Measurements from ENCODE around the gene ALDH1B1.

The ALDH1B1 gene

DNA sequence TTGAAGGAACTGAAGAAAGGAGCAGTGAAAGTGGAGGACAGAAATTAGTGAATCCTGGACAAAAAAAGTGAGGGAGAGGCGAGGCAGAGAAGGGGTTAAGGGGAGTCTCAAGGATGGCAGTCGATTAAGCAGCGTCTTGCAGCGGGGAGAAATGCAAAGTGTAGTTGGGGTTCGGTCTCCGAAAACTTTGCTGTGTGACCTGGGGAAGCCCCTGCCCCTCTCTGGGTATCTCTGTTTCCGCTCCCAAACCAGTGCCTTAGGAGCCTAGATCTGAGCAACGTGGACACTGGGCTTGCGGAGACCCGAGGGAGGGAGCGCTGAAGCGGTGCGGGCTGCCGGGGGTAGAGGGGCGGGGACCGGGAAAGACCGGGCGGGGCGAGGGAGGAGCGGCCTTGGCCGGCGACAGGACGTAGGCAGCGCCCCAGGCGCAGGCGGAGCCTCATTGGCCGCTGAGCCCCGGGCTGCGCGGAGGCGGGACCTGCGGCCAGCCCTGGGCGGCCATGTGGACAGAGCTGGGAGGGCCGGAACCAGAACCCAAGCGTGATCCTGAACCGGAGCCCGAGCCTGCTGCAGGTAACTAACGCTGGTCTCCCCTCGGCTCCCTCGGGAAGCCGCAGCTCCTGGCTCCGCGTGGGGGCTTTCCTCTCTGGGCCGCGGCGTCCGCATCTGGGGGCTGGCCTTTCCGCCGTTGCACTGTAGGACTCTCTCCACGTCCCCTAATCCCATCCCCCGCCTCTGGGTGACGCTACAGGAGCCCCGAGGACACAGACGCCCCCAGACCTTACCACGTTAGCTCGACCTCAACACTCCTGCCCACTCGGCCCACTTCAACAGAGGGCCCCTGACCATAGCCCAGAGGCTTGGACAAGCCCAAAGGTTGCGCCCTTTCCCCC is at the start of gene ALDH1B1:
TSS of gene ALDH1B1 (plus strand) at position 468 of the 893 bp plus-strand sequence. CDS start 3,047 bp downstream, outside the sequence.
- no peak for DNase-seq (ENCODE audit: low read depth, low spot score)

DNA sequence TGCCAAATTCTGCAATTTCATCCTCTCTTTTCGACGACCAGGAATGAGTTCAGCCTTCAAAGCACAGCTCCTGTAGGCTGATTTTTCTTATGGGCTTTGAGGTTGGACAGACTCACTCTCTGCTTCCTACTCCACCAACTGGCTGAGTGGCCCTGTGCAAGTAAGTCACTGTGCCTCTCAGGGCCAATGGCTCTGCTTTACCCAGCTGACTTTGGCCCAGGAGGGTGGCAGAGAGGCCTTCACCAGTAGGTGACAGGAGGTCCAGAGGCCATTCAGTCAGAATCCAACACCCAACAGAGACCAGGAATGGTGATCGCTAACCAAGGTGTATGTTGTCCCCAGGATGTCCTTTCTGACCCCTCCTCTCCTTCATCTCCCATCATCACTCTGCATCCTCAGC is 49.5 kb upstream of the ALDH1B1 start:
- no peak for DNase-seq (ENCODE audit: low read depth, low spot score)

DNA sequence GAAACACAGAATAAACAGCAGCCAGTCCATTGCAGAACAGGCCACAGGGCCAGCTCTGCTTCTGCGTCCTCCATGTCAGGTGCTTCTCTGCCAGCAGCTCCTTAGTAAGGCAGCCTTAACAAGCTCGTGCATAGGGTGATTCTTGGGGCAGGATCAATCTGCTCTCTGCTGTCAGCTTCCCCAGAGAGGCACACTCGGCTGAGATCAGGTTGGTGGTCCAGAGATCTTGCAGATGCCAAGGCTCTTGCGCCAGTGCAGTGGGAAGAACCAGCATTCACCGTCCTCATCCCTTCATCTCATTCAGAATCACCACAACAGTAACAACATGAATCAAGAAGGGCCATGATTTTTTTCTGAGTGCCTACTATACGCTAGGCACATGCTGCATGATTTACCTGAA is 49.0 kb upstream of the ALDH1B1 start:
- DNase-seq (ENCODE audit: low read depth, low spot score): no peak

DNA sequence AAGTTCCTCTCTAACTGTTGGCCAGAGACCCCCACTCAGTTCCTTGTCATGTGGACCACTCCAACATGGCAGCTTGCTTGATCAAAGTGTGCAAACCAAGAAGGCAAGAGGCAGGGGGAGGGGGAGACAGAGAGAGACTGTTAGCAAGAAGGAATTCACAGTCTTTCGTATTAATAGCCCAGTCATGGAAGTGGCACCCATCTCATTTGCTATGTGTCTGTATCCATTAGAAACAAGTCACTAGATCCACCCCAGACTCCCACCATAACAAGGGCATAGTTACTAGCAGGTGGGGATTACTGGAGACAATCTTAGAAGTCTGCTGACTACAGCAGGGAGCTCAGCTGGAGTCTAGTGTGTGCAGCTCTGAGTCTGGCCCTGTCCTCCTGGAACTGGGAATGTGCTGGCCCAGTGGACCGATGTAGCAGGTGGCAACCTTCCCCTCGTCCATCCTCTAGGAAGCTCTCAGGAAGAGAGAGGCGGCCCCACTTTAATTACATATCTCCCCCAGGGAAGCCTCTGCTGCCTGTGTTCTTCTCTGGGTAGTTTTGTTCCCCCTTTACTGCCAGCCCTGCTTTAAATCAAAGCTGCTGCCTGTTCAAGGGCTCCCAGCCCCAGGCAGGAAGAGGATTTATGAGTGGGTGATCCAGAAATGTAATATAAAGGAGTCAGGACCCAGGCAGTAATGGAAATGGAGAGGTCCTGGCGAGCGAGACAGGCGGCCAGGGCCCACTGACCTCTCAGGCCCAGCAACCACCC is 47.8 kb upstream of the ALDH1B1 start:
- DNase-seq (ENCODE audit: low read depth, low spot score): no peak

DNA sequence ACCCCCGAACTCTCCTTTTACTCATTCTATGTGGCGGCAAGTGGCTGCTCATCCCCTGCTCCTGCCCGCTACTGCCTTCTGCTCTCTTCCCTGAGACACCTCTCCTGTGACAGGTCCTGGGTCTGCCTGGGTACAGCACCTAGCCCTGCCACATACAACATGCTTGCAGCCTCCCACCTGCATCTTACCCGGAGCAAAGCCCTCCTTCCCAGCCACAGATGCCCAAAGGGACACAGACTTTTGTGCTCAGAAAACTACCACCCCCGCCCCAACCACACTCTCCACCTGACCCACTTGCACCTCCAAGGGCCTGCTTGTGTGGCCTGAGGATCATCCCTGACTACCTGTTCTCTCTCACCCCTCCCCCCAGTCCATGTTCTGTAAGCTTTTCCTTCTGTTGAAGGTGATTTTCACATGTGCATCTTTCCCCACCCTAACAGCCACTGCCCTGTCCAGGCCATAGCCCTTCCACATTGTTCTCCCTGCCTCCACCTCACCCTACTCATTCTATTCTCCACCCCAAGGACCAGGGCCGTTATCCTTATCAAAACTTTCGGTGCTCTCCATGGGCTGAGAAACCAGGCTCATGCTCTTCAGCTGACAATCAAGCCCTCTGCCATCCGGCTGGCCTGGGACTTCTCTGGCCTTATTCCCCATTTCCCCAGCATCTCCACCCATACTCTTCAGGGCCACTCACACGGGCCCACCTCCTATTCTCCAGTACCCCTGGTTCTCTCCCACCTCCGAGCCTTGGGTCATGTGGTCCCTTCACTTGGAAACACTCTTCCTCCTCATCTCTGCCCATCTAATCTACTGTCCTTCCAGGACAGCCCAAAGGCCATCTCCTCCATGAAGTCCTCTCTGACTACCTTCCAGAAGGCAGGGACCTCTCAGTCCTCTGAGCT is 46.4 kb upstream of the ALDH1B1 start:
- no peak for DNase-seq (ENCODE audit: low read depth, low spot score)

DNA sequence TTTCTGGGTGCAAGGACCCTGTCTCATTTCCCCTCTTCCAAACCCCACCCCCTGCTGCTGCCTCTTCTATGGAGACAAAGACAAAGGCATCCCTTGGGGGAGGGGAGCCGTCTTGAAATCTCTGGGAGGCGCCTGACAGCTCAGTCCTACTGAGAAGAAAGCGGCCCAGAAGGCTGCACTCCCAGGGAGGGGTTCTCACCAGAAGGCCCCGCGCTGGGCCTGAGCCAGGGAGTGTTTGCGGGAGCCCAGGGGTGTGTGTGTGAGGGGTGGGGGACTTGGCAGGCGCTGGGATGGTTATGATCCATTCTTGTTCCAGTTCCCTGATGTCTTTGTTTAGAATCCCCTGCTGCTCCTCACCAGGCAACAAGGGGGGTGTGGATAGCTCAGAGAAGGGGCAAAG is 45.7 kb upstream of the ALDH1B1 start:
- no peak for DNase-seq (ENCODE audit: low read depth, low spot score)

DNA sequence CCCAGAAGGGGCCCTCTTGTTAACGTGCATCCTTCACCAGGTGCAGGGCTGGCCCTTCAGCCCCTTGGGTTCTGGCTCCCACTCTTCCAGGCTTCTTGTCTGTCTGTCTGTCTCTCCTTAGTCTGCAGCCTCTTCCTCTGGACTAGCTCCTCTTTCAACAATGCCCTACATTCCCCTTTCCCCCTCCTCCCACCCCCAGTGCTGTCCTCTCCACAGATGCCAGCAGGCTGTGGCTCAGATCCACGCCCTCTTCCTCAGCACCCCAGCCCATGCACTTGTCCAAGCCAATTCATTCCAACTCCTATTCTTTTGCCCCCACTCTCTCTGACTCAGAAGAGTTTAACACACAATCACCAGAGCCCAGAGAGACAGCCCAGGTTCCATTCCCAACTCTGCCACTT is 45.2 kb upstream of the ALDH1B1 start:
- no peak for DNase-seq (ENCODE audit: low read depth, low spot score)

DNA sequence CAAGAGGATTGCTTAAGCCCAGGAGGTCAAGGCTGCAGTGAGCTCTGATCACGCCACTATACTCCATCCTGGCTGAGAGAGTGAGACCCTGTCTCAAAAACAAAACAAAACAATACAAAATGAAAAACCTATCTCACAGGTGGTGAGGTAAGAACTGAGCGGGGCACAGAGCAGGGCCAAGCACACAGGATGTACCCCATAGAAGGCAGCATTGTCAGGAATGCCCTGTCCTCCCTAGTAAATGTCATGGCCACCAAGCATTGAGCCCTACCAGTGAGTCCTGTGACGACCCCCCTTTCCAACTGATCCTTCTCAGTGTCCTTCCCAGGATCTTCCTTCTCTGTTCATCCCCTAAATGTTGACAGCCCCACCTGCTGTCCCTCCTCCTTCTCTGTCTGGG is 44.6 kb upstream of the ALDH1B1 start:
- no peak for DNase-seq (ENCODE audit: low read depth, low spot score)

DNA sequence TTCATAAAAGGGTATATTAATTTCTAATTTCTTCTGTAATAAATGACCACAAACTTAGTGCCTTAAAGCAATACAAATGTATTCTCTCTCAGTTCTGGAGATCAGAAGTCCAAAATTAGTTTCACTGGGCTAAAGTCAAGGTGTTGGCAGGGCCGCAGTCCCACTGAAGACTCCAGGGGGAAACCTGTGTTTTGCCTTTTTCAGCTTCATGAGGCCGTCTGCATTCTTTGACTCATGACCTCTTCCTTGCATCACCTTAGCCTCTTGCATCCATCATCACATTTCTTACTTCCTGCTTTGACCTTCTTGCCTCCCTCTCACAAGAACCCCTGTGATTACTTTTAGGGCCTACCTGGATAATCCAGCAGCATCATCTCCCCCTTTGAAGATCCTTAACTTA is 42.0 kb upstream of the ALDH1B1 start:
- DNase-seq (ENCODE audit: low read depth, low spot score): no peak

DNA sequence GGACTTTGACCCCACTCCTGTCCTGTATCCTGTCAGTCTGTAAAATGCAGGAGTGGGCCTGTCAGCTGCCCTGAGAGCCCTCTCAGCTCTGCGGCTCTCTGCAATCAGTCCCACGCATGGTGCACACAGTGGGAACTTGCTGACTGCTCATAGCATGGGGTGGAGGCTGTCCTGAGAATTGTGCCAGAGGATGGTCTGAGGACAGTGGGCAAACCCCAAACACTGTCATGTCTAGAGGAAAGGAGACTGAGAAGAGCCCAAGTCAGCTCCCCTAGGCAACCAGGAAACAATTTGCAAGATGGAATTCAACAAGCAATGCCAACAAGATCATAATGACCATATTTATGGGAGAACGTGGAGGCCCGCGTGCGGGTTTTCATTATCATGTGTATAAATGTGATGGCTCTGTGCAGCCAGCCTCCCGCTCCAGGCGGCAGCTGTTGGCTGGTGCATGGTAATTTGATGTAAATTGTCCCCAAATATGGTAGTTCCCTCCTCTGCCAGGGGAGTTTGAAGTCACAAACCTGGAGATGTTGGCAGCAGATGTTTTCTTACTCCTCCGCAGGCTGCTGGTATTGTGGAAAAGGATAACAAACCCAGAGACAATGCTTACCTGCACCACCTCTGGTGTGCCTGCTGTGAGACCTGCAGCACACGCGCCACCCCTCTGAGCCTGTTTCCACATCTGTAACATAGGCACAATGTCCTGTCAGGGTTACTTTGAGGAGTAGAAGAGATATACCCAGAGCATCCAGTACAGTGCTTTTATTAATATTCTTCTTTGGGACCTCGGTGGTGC is 39.8 kb upstream of the ALDH1B1 start:
- no peak for DNase-seq (ENCODE audit: low read depth, low spot score)

DNA sequence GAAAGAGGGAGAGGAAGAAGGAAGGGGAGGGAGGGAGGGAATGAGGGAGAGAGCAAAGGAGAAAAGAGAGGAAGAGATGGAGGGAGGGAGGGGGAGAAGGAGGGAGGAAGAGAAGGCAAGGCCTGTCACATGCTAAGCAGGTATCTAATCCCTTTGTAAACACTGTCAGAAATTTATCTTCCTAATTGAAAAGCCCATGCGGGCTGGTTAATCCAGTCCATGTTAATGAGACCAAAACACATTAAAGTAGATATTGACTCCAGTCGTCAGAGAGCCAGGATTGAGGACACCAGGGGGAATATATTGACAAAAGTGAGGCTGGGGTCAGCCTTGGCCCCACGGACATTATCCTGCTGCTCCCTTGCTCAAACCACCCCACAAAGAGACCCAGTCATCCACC is 37.4 kb upstream of the ALDH1B1 start:
- DNase-seq (ENCODE audit: low read depth, low spot score): no peak

DNA sequence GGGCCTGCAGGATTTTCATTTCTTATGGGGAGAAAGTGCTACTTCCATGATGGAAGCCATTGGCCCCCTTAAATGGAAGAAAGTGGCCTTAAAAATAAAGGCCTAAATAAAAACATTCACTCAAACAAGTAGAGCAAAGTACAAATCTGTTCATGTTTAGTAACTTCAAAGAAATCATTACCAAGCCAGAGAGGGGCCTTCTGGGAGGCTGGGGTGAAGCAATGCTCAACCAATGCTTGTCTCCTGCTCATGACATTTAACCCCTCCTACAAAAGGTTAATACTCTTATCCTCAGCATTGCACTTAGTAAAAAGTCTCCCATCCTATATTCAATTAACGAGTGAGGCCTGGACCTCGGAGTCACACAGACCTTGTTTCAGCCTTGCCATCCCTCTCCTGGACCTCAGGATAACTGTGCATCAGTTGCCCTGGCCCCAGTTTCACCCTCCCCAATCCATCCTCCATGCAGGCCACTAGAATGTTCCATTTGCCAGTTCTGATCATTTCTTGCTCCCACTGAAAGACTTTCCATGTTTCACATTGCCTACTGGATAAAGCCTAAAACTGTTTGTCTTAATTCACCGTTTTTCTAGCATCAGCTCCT is 36.9 kb upstream of the ALDH1B1 start:
- DNase-seq (ENCODE audit: low read depth, low spot score): no peak

DNA sequence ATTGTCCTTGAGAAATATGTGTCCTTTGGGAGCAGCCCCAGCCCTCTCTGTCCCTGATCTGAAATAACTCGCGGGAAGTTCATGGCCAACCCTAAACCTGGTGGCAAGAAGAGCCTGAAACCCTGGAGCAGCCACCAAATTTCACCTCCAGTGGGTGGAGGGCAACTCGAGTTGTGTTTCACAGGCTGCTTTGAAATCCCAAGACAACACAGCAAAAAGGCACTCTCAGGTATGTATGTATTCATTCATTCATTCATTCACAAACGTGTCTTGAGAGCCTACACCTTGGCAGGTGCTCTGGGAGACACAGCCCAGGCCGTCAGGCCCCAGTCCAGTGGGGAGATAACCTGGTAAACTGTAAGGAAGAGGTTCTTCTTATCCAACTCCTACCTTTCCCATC is 35.7 kb upstream of the ALDH1B1 start:
- no peak for DNase-seq (ENCODE audit: low read depth, low spot score)

DNA sequence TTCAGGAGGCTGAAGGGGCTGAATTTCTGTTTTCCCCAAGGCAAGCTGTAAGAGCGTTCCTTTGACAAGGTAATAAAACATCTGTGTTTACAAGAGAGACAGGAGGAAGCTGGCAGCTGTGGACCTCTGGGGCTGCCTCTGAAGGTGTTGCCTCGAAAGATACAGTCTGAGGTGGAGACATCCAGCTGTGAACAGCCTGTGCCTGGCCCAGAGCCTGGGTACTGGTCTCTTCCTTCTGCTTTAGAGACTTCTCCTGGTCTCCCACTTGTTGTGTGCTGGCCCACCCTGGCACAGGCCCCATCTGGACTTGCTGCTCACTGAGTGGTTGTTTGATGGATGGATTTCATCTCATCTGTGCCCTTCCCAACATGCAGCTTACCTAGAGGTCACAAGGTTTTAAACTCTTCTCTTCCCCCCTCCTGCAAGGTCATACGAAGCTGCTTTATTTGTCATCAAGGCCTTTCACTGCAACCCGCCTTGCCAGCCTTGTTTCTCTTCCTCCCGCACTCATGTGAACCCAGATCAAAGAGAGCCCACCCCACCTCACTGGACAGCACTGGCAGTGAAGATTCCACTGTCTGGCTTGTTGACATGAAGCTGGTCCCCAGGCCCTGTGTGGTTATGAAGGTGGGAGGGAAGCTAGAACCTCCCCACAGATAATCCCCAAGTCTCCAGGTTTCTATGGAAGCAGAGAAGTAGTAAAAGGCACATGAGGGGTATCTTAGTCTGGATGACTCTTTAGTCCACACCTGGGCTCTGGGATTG is 35.0 kb upstream of the ALDH1B1 start:
- DNase-seq (ENCODE audit: low read depth, low spot score): no peak

DNA sequence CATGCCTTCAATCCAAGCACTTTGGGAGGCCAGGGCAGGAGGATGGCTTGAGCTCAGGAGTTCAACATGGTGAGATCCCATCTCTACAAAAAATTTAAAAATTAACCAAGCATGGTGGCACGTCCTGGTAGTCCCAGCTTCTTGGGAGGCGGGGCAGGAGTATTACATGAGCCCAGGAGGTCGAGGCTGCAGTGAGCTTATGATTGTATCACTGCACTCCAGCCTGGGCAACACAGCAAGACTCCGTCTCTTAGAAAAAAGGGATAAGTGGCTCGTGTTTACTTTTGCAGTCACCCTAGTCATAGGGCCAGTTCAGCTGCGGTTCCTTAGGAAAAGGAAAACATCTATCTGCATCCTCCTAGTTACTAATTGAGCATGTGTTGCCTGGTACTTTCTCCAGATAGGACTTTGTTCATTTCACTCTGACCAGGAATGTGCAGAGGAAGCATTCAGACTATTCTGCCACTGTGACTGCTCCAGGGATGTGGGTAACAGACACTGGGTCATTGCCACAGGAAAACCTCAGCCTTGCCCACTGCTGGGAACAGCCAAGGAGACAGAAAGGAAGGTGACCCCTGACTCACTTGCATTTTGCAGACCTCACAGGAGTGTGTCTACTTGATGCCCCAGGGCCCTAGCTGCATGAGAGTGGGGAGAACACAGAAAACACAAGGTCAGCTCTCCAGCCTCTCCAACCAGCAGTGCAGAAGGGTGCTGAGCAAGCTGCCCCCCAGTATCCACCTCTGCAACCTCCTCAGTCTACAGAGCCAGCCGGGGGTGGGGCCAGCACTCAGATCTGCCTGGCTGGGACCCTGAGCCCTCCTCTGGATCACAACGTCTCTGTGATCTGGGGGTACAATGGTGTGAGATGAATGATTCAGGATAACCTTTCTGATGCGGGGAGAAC is 33.9 kb upstream of the ALDH1B1 start:
- no peak for DNase-seq (ENCODE audit: low read depth, low spot score)

DNA sequence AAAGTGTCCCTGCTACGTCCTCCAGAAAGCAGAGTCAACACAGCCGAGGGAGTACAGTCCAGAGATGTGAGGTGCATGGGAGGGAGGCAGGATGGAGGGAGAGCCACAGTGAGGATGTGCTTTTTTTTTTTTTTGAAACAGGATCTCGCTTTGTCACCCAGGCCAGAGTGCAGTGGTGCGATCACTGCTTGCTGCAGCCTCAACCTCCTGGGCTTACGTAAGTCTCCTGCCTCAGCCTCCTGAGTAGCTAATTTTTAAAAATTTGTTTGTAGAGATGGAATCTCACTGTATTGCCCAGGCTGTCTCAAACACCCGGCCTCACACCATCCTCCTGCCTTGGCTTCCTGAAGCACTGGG is 33.2 kb upstream of the ALDH1B1 start:
- no peak for DNase-seq (ENCODE audit: low read depth, low spot score)

DNA sequence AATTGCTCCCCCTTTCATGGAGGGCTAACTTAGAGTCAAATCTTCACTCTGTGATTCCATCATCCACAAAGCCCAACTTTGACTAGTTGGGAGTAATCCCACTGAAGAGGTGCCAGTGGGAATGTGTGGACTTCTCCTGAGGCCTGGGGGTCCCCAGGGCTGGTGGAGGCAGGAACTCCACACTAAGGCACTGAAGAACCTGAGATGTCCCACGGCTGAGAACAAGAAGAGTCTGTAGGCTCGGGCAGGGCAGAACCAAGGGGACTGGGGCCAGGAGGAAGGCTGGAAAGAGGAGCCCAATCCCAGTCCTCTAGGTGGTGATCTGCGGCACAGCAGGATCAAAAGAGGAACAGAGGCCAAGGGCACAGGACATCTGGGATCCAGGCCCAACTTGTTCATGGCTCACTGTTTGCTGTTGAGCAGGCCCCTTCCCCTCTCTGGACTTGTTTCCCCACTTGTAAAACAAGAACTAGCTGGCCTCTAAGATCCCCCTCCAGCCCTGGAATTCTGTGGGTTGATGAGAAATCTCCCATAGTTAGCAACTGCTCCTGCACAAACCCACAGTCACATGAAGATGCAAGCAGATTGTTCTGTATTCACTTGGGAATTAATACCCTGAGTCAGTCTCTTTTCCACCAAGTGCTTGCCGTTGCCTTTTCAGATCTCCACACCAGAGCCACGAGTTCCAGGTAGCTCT is 32.7 kb upstream of the ALDH1B1 start:
- DNase-seq (ENCODE audit: low read depth, low spot score): no peak

DNA sequence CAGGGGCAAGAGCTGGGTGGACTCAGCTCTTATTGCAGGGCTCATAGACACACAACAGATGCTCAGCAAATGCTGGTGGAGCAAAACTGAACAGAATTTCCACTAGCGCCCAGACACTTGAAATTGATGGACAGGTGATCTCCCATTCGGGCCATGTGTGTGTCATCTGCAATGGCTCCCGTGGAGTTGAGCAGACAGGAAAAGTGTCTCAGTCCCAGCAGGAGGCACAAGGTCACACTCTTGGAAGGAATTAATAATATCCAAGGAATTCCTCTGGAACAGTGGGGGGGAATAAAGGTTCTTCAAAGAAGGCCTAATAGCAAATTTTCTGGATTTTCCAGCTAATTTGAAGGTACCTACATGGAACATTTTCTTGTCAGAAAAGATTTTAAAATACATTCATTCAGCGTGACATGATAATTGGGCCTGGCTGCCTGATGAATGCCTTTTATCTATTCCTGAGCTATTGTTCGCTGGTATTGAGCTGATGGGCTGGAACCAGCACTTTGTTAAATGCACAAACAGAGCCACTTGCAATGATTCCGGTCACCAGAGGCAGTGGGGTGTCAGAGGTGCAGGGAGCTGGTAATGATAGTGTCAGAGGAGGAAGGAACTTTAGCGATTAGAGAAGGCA is 31.5 kb upstream of the ALDH1B1 start:
- no peak for DNase-seq (ENCODE audit: low read depth, low spot score)
